ENCODE results near the gene RANBP10. TPM values are rescaled to one million over a fixed set of nuclear protein-coding genes. Genes with fewer than 3 reads are reported as not detected.

RANBP10 gene
- total and polyA plus RNA-seq, 9 of the 15 experiments (the other 6 are each of a cell fraction or from before 2014, with no cell fraction given), result 0.61 to 19.3 (median 5.9) TPM

DNA sequence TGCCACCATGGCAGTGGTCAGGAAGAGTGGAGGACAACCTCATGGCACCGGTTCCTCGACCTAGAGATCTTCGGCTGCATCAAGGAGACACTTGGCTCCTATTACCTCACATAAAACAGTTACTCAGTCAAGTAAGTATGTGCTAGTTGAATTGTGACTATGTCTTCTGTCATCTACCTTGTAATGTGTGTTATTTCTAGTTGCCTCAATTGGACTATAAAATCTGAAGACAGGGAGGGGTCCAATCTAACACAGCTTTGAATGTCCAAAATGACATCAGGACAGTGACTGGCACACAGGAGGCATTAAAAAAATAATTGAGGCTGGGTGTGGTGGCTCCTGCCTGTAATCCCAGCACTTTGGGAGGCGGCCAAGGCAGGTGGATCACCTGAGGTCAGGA is 122.6 kb downstream of the RANBP10 start (continued):
- TF ChIP-seq, protein P1, sequence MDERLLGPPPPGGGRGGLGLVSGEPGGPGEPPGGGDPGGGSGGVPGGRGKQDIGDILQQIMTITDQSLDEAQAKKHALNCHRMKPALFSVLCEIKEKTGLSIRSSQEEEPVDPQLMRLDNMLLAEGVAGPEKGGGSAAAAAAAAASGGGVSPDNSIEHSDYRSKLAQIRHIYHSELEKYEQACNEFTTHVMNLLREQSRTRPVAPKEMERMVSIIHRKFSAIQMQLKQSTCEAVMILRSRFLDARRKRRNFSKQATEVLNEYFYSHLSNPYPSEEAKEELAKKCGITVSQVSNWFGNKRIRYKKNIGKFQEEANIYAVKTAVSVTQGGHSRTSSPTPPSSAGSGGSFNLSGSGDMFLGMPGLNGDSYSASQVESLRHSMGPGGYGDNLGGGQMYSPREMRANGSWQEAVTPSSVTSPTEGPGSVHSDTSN (CRISPR knock-in tag; IDR thresholded peaks at IDR 0.05; ENCODE audit: low read depth), result no peak
- TF ChIP-seq, protein P1 (tag; conservative IDR thresholded peaks at IDR 0.05; ENCODE audit: low read depth), result no peak
- TF ChIP-seq ZFP30 (CRISPR knock-in tag; IDR thresholded peaks at IDR 0.05; ENCODE audit: borderline replicate concordance), result no peak
- TF ChIP-seq, protein P2, sequence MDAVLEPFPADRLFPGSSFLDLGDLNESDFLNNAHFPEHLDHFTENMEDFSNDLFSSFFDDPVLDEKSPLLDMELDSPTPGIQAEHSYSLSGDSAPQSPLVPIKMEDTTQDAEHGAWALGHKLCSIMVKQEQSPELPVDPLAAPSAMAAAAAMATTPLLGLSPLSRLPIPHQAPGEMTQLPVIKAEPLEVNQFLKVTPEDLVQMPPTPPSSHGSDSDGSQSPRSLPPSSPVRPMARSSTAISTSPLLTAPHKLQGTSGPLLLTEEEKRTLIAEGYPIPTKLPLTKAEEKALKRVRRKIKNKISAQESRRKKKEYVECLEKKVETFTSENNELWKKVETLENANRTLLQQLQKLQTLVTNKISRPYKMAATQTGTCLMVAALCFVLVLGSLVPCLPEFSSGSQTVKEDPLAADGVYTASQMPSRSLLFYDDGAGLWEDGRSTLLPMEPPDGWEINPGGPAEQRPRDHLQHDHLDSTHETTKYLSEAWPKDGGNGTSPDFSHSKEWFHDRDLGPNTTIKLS (IDR thresholded peaks at IDR 0.05; ENCODE audit: borderline replicate concordance, low read depth), result no peak
